Osteoblast (primary cell): ENCODE data around the gene TELO2. TPM values are rescaled to one million over a fixed set of nuclear protein-coding genes. Genes with fewer than 3 reads are reported as not detected.

Source experiments
- DNase-seq: peaks from one replicate; pipeline ENCODE4 v3.0.0; 2011; ENCODE audit warnings: low spot score, mixed read lengths; ENCODE audit not compliant: insufficient read length; ENCODE audit errors: missing footprints
- H2AFZ ChIP-seq: 2 replicates; pipeline ENCODE4 v1.6.0; 2011; ENCODE audit warnings: mild to moderate bottlenecking, low read length
- H3K27ac ChIP-seq: 2 replicates; pipeline ENCODE4 v1.5.1; 2011; ENCODE audit warnings: mild to moderate bottlenecking, low read depth, low read length, moderate library complexity
- H3K27me3 ChIP-seq: 2 replicates; pipeline ENCODE4 v1.6.0; 2012; ENCODE audit warnings: mild to moderate bottlenecking, control low read depth, inconsistent platforms, low read length, moderate library complexity; ENCODE audit not compliant: insufficient read depth
- H3K36me3 ChIP-seq: 2 replicates; pipeline ENCODE4 v1.5.1; 2011; ENCODE audit warnings: mild to moderate bottlenecking, low read length, control low read depth, moderate library complexity; ENCODE audit not compliant: insufficient read depth
- H3K4me1 ChIP-seq: 2 replicates; pipeline ENCODE4 v1.5.1; 2011; ENCODE audit warnings: mild to moderate bottlenecking, low read length, control low read depth, moderate library complexity; ENCODE audit not compliant: insufficient read depth
- H3K4me2 ChIP-seq: 2 replicates; pipeline ENCODE4 v1.6.0; 2011; ENCODE audit warnings: mild to moderate bottlenecking, low read length; ENCODE audit not compliant: insufficient read depth
- H3K4me3 ChIP-seq: fragments of 200-600 bp; sonication (generic); 3 replicates; pipeline ENCODE4 v1.5.1; 2012; ENCODE audit warnings: mild to moderate bottlenecking, low read length, inconsistent platforms; ENCODE audit not compliant: insufficient read depth
- H3K79me2 ChIP-seq: 2 replicates; pipeline ENCODE4 v1.6.0; 2012; ENCODE audit warnings: mild to moderate bottlenecking, low read length, control low read depth, inconsistent platforms; ENCODE audit not compliant: insufficient read depth
- H3K9me3 ChIP-seq: 2 replicates; pipeline ENCODE4 v1.5.1; 2011; ENCODE audit warnings: low read depth, low read length, control low read depth
- H4K20me1 ChIP-seq: 2 replicates; pipeline ENCODE4 v1.6.0; 2012; ENCODE audit warnings: mild to moderate bottlenecking, low read length, control low read depth; ENCODE audit not compliant: insufficient read depth
- total RNA-seq: library from RNA; depleted of rRNA; stranded (reverse); fragments of >200 nt; gene quantifications from 2 replicates; pipeline ENCODE4 v1.2.3, GENCODE V29; 2012
- TF ChIP-seq, protein P1 (sequence below): IDR thresholded peaks from 2 replicates; pipeline ENCODE4 v1.5.1; 2011; ENCODE audit warnings: mild to moderate bottlenecking, low read depth, low read length, moderate library complexity; ENCODE audit errors: extremely low read depth

The TELO2 gene
- total RNA-seq, 1 donor, result 18.1 TPM

DNA sequence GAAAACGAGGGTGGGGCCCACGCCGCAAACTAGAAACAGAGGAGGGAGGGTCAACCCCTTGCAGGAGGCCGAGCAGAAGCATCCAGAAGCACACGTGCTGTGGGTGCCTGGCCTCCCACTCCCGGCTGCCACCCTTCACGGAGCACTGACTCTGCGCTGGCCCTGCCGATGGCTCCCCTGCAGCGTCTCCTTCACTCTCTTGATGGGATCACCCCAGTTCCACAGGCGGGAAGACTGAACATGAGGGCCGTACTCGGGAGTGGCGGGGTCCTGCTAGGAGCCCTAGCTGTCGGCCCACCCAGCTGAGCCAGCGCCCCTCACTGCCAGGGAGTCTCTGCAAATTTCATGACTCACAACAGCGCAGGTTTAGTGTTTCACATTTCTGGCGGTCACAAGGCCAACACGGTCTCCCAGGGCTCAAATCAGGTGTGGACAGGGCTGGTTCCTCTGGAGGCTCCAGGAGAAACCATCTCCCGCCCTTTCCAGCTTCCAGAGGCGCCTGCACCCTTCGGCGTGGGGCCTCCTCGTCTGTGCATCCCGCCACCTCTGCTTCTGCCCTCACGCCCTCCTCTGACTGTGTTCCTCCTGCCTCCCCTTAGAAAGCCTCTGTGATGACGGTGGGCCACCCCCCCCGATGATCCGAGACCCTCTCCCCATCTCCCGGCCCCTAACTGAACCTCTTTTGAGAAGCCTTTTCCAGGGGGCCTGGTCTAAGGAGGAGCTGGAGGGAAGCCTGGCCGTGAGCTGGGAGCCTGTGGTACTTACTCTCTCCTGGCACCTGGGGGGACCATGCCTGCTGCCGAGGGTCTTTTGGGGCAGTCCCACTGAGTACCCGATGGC is 6.4 kb upstream of the TELO2 start:
- H3K36me3 ChIP-seq, result no peaks in the 10 kb centered on the region
- DNase-seq, result no peak
- H3K79me2 ChIP-seq, result no peaks in the 10 kb centered on the region
- no peak overlapping the region for H2AFZ ChIP-seq
- H3K9me3 ChIP-seq, result no peaks in the 10 kb centered on the region
- TF ChIP-seq, protein P1, sequence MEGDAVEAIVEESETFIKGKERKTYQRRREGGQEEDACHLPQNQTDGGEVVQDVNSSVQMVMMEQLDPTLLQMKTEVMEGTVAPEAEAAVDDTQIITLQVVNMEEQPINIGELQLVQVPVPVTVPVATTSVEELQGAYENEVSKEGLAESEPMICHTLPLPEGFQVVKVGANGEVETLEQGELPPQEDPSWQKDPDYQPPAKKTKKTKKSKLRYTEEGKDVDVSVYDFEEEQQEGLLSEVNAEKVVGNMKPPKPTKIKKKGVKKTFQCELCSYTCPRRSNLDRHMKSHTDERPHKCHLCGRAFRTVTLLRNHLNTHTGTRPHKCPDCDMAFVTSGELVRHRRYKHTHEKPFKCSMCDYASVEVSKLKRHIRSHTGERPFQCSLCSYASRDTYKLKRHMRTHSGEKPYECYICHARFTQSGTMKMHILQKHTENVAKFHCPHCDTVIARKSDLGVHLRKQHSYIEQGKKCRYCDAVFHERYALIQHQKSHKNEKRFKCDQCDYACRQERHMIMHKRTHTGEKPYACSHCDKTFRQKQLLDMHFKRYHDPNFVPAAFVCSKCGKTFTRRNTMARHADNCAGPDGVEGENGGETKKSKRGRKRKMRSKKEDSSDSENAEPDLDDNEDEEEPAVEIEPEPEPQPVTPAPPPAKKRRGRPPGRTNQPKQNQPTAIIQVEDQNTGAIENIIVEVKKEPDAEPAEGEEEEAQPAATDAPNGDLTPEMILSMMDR, result no peak
- no peak overlapping the region for H3K27ac ChIP-seq
- H4K20me1 ChIP-seq, result no peaks in the 10 kb centered on the region
- H3K4me3 ChIP-seq, result no peak overlapping the region
- H3K4me2 ChIP-seq, result no peak overlapping the region
- H3K4me1 ChIP-seq, result no peaks in the 10 kb centered on the region
- no peaks in the 10 kb centered on the region for H3K27me3 ChIP-seq

DNA sequence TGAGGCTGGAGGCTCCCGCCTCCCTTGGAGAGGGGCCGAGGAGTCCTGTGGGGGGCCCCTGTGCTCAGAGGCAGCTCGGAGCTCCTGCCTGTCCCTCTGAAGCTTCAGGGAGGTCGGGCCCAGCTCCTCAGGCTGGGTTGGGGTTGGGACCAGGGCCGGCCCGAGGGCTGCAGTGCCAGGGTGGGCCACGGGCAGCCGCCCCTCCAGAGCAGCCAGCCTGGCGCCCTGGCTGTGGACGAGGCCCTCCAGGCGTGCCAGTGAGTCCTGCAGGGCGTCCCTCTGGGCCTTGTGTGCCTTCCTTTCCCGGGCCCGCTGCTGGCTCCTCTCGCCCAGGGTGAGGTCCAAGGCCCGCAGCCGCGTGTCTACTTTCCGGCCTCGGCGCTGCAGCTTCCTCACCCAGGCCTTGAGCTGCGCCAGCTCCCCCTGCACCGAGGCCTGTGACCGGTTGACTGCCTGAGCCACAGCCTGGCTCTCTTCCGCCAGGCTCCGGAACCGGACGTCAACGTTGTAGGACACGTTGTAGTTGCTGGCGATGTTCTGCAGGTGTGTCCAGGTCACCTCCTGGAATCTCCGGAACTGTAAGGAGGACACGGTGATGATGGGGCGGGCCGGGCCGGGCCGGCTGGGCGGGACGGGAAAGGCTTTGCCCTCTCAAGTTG is 5.6 kb upstream of the TELO2 start:
- no peak overlapping the region for H3K4me2 ChIP-seq
- H2AFZ ChIP-seq, result no peak overlapping the region
- peaks cover under 1% of the 10 kb centered on the region for H3K4me1 ChIP-seq

DNA sequence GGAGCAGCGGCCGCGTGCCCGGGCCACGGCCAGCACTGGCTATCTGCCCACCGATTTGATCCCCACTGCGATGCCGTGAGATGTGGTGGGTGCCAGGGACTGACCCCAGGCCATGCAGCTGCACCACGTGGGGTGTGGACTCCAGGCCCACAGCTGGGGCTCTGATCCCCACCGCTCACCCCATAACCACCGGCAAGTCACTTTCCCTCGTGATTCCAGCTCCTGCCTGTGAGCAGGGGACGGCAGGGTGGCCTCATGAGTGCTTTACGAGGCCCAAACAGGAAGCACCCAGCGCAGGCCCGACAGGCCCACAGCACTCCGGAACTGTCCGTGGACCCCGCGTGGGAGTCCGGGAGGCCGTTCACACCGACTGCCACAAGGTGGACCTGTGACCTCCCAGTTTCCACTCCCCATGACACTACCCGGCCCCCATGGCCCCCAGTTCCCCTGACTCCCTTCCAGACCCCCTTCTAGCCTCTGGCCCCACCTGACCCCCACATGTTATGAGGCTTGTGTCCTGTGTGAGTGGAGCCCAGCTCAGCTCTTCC is 5.0 kb upstream of the TELO2 start:
- Histone ChIP-seq H3K27ac (no peak overlapping the region), H2AFZ (no peak overlapping the region), H3K79me2 (no peaks in the 10 kb centered on the region), H3K4me1 (peaks cover 4% of the 10 kb centered on the region), H4K20me1 (no peaks in the 10 kb centered on the region), H3K27me3 (no peaks in the 10 kb centered on the region), H3K36me3 (no peaks in the 10 kb centered on the region), H3K4me3 (no peak overlapping the region), H3K4me2 (no peak overlapping the region), H3K9me3 (no peaks in the 10 kb centered on the region)
- no peak for DNase-seq
- TF ChIP-seq, protein P1, result no peak

More for the DNA sequence above, 5.6 kb upstream of the TELO2 start:
- Histone ChIP-seq H4K20me1 (no peaks in the 10 kb centered on the region), H3K9me3 (no peaks in the 10 kb centered on the region), H3K79me2 (no peaks in the 10 kb centered on the region), H3K27me3 (no peaks in the 10 kb centered on the region), H3K27ac (no peak overlapping the region), H3K4me3 (no peak overlapping the region), H3K36me3 (no peaks in the 10 kb centered on the region)
- no peak for DNase-seq
- TF ChIP-seq, protein P1, result no peak

DNA sequence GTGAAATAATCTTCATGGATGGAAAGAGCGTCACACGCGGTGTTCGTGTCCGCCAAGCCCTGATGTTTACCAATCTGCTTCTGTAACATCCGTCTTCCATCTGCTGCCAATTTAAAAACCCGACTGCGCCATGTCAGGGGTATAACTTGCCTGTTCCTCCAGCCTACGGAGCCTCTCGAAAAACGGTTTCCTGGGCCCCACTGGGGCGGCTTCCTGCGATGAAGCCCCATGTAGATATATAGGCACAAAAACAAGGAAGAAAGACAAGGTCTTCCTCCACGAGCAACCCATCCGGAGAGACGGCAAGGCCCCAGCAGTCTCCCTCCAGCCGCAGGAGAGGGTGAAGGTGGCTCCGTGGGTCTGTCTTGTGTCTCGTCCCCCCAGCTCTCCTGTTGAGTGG is 4.5 kb upstream of the TELO2 start, which contains the start of gene PTX4:
TSS of gene PTX4 (minus strand) at position 326 of the 400 bp plus-strand sequence. CDS start at position 291, 35 bp downstream.
- no peak within 1 kb of the TSS for H2AFZ ChIP-seq

More for the DNA sequence above, 4.5 kb upstream of the TELO2 start, which contains the start of gene PTX4:
- Histone ChIP-seq H4K20me1 (no peaks in the 10 kb centered on the region), H3K36me3 (no peaks in the 10 kb centered on the region), H3K4me2 (no peak within 1 kb of the TSS), H3K27ac (no peak within 1 kb of the TSS), H3K9me3 (no peaks in the 10 kb centered on the region), H3K27me3 (no peaks in the 10 kb centered on the region), H3K4me3 (no peak within 1 kb of the TSS), H3K79me2 (no peaks in the 10 kb centered on the region), H3K4me1 (peaks cover 4% of the 10 kb centered on the region)
- TF ChIP-seq, protein P1, result no peak
- DNase-seq, result no peak
